Panc1 (cell line): ENCODE measurements around the gene KRTAP1-4. TPM values are rescaled to one million over a fixed set of nuclear protein-coding genes. Genes with fewer than 3 reads are reported as not detected.

ENCODE experiments used
- total RNA-seq: library from RNA; stranded (reverse); gene quantifications from one replicate; pipeline ENCODE4 v1.2.1, GENCODE V29; 2021; ENCODE audit not compliant: unreplicated experiment

KRTAP1-4 gene
- total RNA-seq, 1 experiment from 2014 or later = not detected

Other genes starting within 250 kb of the KRTAP1-4 start
- gene KRT27, start 247.6 kb downstream of the KRTAP1-4 start, total RNA-seq = not detected
- not detected for gene KRT28, start 230.2 kb downstream of the KRTAP1-4 start, total RNA-seq
- 70.8 TPM for gene KRT10, start 207.6 kb downstream of the KRTAP1-4 start, total RNA-seq
- gene KRT12, start 163.0 kb downstream of the KRTAP1-4 start, total RNA-seq = not detected
- 0.13 TPM for gene KRT20, start 145.0 kb downstream of the KRTAP1-4 start, total RNA-seq
- gene KRT23, start 92.5 kb downstream of the KRTAP1-4 start, total RNA-seq = not detected
- gene KRT39, start 63.2 kb downstream of the KRTAP1-4 start, total RNA-seq = not detected
- not detected for gene KRT40, start 45.9 kb downstream of the KRTAP1-4 start, total RNA-seq
- not detected for gene KRTAP3-3, start 36.0 kb downstream of the KRTAP1-4 start, total RNA-seq
- gene KRTAP3-2, start 30.3 kb downstream of the KRTAP1-4 start, total RNA-seq = not detected
- not detected for gene KRTAP3-1, start 21.1 kb downstream of the KRTAP1-4 start, total RNA-seq
- not detected for gene KRTAP1-5, start 3.0 kb downstream of the KRTAP1-4 start, total RNA-seq
- gene KRTAP1-3, start 4.7 kb upstream of the KRTAP1-4 start, total RNA-seq = not detected
- not detected for gene KRTAP1-1, start 11.3 kb upstream of the KRTAP1-4 start, total RNA-seq
- not detected for gene KRTAP2-1, start 17.1 kb upstream of the KRTAP1-4 start, total RNA-seq
- gene KRTAP2-2, start 25.0 kb upstream of the KRTAP1-4 start, total RNA-seq = not detected
- not detected for gene KRTAP2-3, start 29.9 kb upstream of the KRTAP1-4 start, total RNA-seq
- not detected for gene KRTAP2-4, start 35.7 kb upstream of the KRTAP1-4 start, total RNA-seq
- not detected for gene KRTAP4-7, start 54.0 kb upstream of the KRTAP1-4 start, total RNA-seq
- not detected for gene KRTAP4-8, start 67.9 kb upstream of the KRTAP1-4 start, total RNA-seq
- gene KRTAP4-16, start 72.0 kb upstream of the KRTAP1-4 start, total RNA-seq = not detected
- not detected for gene KRTAP4-9, start 75.2 kb upstream of the KRTAP1-4 start, total RNA-seq
- gene KRTAP4-11, start 88.2 kb upstream of the KRTAP1-4 start, total RNA-seq = not detected
- not detected for gene KRTAP4-12, start 94.0 kb upstream of the KRTAP1-4 start, total RNA-seq
- not detected for gene KRTAP4-6, start 110.3 kb upstream of the KRTAP1-4 start, total RNA-seq
- not detected for gene KRTAP4-5, start 119.6 kb upstream of the KRTAP1-4 start, total RNA-seq
- gene KRTAP4-4, start 130.6 kb upstream of the KRTAP1-4 start, total RNA-seq = not detected
- not detected for gene KRTAP4-3, start 138.0 kb upstream of the KRTAP1-4 start, total RNA-seq
- not detected for gene KRTAP4-2, start 148.0 kb upstream of the KRTAP1-4 start, total RNA-seq
- gene KRTAP4-1, start 154.7 kb upstream of the KRTAP1-4 start, total RNA-seq = not detected
- gene KRTAP9-1, start 159.7 kb upstream of the KRTAP1-4 start, total RNA-seq = not detected
- gene KRTAP9-2, start 196.5 kb upstream of the KRTAP1-4 start, total RNA-seq = not detected
- gene KRTAP9-3, start 202.3 kb upstream of the KRTAP1-4 start, total RNA-seq = not detected
- not detected for gene KRTAP9-8, start 207.8 kb upstream of the KRTAP1-4 start, total RNA-seq
- not detected for gene KRTAP9-4, start 219.5 kb upstream of the KRTAP1-4 start, total RNA-seq
- not detected for gene KRTAP9-9, start 225.2 kb upstream of the KRTAP1-4 start, total RNA-seq
- gene KRTAP9-6, start 235.2 kb upstream of the KRTAP1-4 start, total RNA-seq = not detected
- gene KRTAP9-7, start 245.5 kb upstream of the KRTAP1-4 start, total RNA-seq = not detected